ENCODE data around the gene TRDN.

DNA sequence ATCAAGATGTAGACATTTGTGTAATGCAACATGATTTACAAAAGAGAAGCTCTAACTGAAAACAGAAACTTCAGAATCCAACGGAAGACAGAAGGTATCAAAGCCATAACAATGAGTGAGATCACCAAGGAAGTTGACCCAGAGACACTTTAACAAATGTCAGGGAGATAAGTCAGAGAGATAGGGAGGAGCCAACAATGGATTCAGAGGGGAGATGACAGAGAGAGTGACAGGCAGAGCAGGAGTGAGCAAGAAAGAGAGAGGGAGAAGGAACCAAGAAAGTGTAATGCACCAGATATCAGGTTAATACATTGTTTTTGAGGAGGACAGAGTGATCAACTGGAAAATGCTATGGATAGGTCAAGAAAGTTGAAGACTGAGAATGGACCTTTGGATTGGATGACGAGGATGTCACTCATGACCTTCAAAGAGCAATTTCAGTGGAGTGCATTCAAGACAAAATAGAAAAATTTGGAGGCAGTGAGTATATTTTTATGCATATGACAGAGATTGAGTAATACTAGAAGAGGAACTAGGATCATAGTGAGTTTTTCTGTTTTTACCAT, 86.6 kb downstream of the TRDN start:
- TF ChIP-seq ZNF274 (IDR thresholded peaks at IDR 0.05; ENCODE audit: low read depth, low read length) (no peak), YY1 (IDR thresholded peaks at IDR 0.05; ENCODE audit: insufficient read depth, insufficient read length) (no peak)

Measured in NT2/D1 (cell line).